Measurements from ENCODE around the gene COX7A1. TPM values are rescaled to one million over a fixed set of nuclear protein-coding genes. Genes with fewer than 3 reads are reported as not detected.
A peak's percentile ranks its signal among the peaks of the same experiment; 100 is the strongest.

Gene COX7A1
- total and polyA plus RNA-seq, 10 of the 15 experiments (the other 5 are each of a cell fraction or from before 2014, with no cell fraction given), result not detected

GRCh38 chr19:36114721-36115452 is 37.4 kb downstream of the COX7A1 start, which contains the start of gene POLR2I (continued):
- TF ChIP-seq EED (IDR thresholded peaks at IDR 0.05; ENCODE audit: low read depth) (0 out of 2 replicates have a peak, but pooled peaks have one; percentile 42), ZNF274 (IDR thresholded peaks at IDR 0.05; ENCODE audit: insufficient read depth, insufficient read length) (no peak), RCOR1 (conservative IDR thresholded peaks at IDR 0.05; ENCODE audit: low read depth, low read length) (no peak), YBX1 (IDR thresholded peaks at IDR 0.05) (no peak), CUX1 (IDR thresholded peaks at IDR 0.05; ENCODE audit: insufficient replicate concordance, low read depth, low read length) (no peak), NR2C2 (IDR thresholded peaks at IDR 0.05; ENCODE audit: borderline replicate concordance, control insufficient read depth, insufficient read length, low read depth) (no peak), PRDM15 (CRISPR knock-in tag; IDR thresholded peaks at IDR 0.05) (no peak), TCF3 (IDR thresholded peaks at IDR 0.05; ENCODE audit: borderline replicate concordance, insufficient read depth, low read depth, low read length) (no peak), SUPT20H (IDR thresholded peaks at IDR 0.05; ENCODE audit: borderline replicate concordance, control insufficient read depth, low read depth, low read length) (no peak), ZNF622 (IDR thresholded peaks at IDR 0.05) (no peak), ZZZ3 (IDR thresholded peaks at IDR 0.05; ENCODE audit: control insufficient read depth, insufficient read length, low read depth) (no peak), BACH1 (IDR thresholded peaks at IDR 0.05; ENCODE audit: borderline replicate concordance) (no peak), ZNF687 (IDR thresholded peaks at IDR 0.05) (peak; percentile 91), WRNIP1 (IDR thresholded peaks at IDR 0.05; ENCODE audit: borderline replicate concordance, low read depth, low read length) (no peak), SIX5 (IDR thresholded peaks at IDR 0.05; ENCODE audit: low read depth, low read length, severe bottlenecking) (peak; percentile 27), ZNF24 (IDR thresholded peaks at IDR 0.05) (no peak), NR2F1 (conservative IDR thresholded peaks at IDR 0.05) (0 out of 2 replicates have a peak, but pooled peaks have one; percentile 9)

Data from GM12878 (cell line).